ENCODE data around the gene COA7. TPM values are rescaled to one million over a fixed set of nuclear protein-coding genes. Genes with fewer than 3 reads are reported as not detected.

COA7 gene
- 11.9 and 18.0 TPM in 2 replicates for total RNA-seq

GRCh38 chr1:52697795-52698674 lies at the start of gene COA7:
COA7 (minus strand) TSS chr1:52698347; CDS start chr1:52698326, 21 bp downstream.

GRCh38 chr1:52726265-52727113 lies 28.3 kb upstream of the COA7 start, which contains the start of gene ZYG11B:
ZYG11B (plus strand) TSS chr1:52726453; CDS start chr1:52726654, 201 bp downstream.

Other genes with a start within 250 kb of the COA7 start
- 13.0 and 17.5 TPM in 2 replicates for gene TUT4, start 145.3 kb downstream of the COA7 start, total RNA-seq
- 18.5 and 19.3 TPM in 2 replicates for gene GPX7, start 96.0 kb downstream of the COA7 start, total RNA-seq
- not detected in 2 replicates for gene SHISAL2A, start 65.2 kb downstream of the COA7 start, total RNA-seq
- 25.8 and 26.1 TPM in 2 replicates for gene ZYG11B, start 28.1 kb upstream of the COA7 start, total RNA-seq
- gene ZYG11A, start 144.4 kb upstream of the COA7 start, total RNA-seq: 0.54 and 1.1 TPM in 2 replicates
- 7.4 and 12.5 TPM in 2 replicates for gene ECHDC2, start 223.4 kb upstream of the COA7 start, total RNA-seq
- gene SCP2, start 228.9 kb upstream of the COA7 start, total RNA-seq: 103 and 113 TPM in 2 replicates